Stimulated activated CD8-positive, alpha-beta memory T cell treated with anti-CD3 and anti-CD28 coated beads, Interleukin-12 subunit alpha, Interleukin-12 subunit beta, amount 100 ng/mL, for 1 hour (primary cell): ENCODE data around the gene CCZ1B.
"Not testable (repeated sequence)": the region's sequence is repeated elsewhere in the genome, so short reads cannot be mapped to it uniquely, and the experiment has no call there.

Source experiments
- DNase-seq: peaks from one replicate; pipeline ENCODE4 v3.0.0-alpha.2; 2020; ENCODE audit warnings: low read depth

The CCZ1B gene

GRCh38 chr7:6826151-6826550 lies at the start of gene CCZ1B:
CCZ1B (minus strand) TSS chr7:6826275; CDS start chr7:6826197, 78 bp downstream.
- peak; percentile 69 for DNase-seq

- not testable (repeated sequence) for DNase-seq
Measured at GRCh38 chr7:6875022-6875421, 48.9 kb upstream of the CCZ1B start.

- DNase-seq, result not testable (repeated sequence)
Measured at GRCh38 chr7:6872246-6872945, 46.3 kb upstream of the CCZ1B start.

- not testable (repeated sequence) for DNase-seq
Measured at GRCh38 chr7:6871421-6872144, 45.5 kb upstream of the CCZ1B start.

GRCh38 chr7:6864751-6865150 lies 38.7 kb upstream of the CCZ1B start:
- not testable (repeated sequence) for DNase-seq

- DNase-seq, result not testable (repeated sequence)
Measured at GRCh38 chr7:6864188-6864587, 38.1 kb upstream of the CCZ1B start.

GRCh38 chr7:6862876-6863275 lies 36.8 kb upstream of the CCZ1B start:
- not testable (repeated sequence) for DNase-seq

GRCh38 chr7:6857721-6858314 lies 31.7 kb upstream of the CCZ1B start:
- peak; percentile 58 for DNase-seq

GRCh38 chr7:6855563-6856131 lies 29.6 kb upstream of the CCZ1B start:
- DNase-seq, result not testable (repeated sequence)

- not testable (repeated sequence) for DNase-seq
Measured at GRCh38 chr7:6854747-6855562, 28.9 kb upstream of the CCZ1B start.

- not testable (repeated sequence) for DNase-seq
Measured at GRCh38 chr7:6853681-6854080, 27.6 kb upstream of the CCZ1B start.

GRCh38 chr7:6849127-6849526 lies 23.1 kb upstream of the CCZ1B start:
- DNase-seq, result not testable (repeated sequence)

GRCh38 chr7:6847751-6848150 lies 21.7 kb upstream of the CCZ1B start:
- DNase-seq, result not testable (repeated sequence)

GRCh38 chr7:6845971-6846449 lies 19.9 kb upstream of the CCZ1B start:
- not testable (repeated sequence) for DNase-seq

- DNase-seq, result not testable (repeated sequence)
Measured at GRCh38 chr7:6843654-6844053, 17.6 kb upstream of the CCZ1B start.

- DNase-seq, result not testable (repeated sequence)
Measured at GRCh38 chr7:6843092-6843491, 17.0 kb upstream of the CCZ1B start.

GRCh38 chr7:6842278-6842921 lies 16.3 kb upstream of the CCZ1B start:
- not testable (repeated sequence) for DNase-seq

- DNase-seq, result not testable (repeated sequence)
Measured at GRCh38 chr7:6837081-6837480, 11.0 kb upstream of the CCZ1B start.

GRCh38 chr7:6835521-6835920 lies 9.4 kb upstream of the CCZ1B start:
- DNase-seq, result not testable (repeated sequence)

GRCh38 chr7:6833636-6834035 lies 7.6 kb upstream of the CCZ1B start:
- no peak for DNase-seq
